WTC11 (cell line): ENCODE measurements around the gene IPO4. TPM values are rescaled to one million over a fixed set of nuclear protein-coding genes. Genes with fewer than 3 reads are reported as not detected.

Source experiments
- ATAC-seq: fragments of 200-7000 bp; cut with Tn5 transposase; 2 replicates; pipeline ENCODE4 v1.10.0; 2021; ENCODE audit warnings: mild to moderate bottlenecking, moderate library complexity
- CTCF ChIA-PET: fragments of 300-600 bp; sonication (Branson Sonifier 250); formaldehyde crosslinking; loops from one replicate; lab custom pipeline; 2021; ENCODE audit warnings: antibody characterized with exemption; lab: Charles Lee
- POLR2A ChIA-PET: fragments of 350-600 bp; sonication (Branson Sonifier 250); formaldehyde crosslinking; loops from one replicate; lab custom pipeline; 2021; ENCODE audit warnings: antibody characterized with exemption; lab: Charles Lee
- DNase-seq: peaks from one replicate; pipeline ENCODE4 v3.0.0; 2021; ENCODE audit warnings: low spot score
- H3K27ac Mint-ChIP-seq: 2 replicates; pipeline ENCODE4 v1.8.0; 2021; ENCODE audit warnings: mixed read lengths
- H3K27me3 Mint-ChIP-seq: 2 replicates; pipeline ENCODE4 v1.8.0; 2021; ENCODE audit warnings: low read depth, mild to moderate bottlenecking, moderate library complexity, mixed read lengths
- H3K36me3 Mint-ChIP-seq: 2 replicates; pipeline ENCODE4 v1.8.0; 2021; ENCODE audit warnings: mixed read lengths
- H3K4me1 Mint-ChIP-seq: 2 replicates; pipeline ENCODE4 v1.8.0; 2022; ENCODE audit warnings: mixed read lengths
- H3K4me3 Mint-ChIP-seq: 2 replicates; pipeline ENCODE4 v1.8.0; 2021; ENCODE audit warnings: mild to moderate bottlenecking, moderate library complexity, mixed read lengths
- H3K9me3 Mint-ChIP-seq: 2 replicates; pipeline ENCODE4 v1.8.0; 2021; ENCODE audit warnings: mixed read lengths
- ATF2 ChIP-seq: sonication (generic); formaldehyde crosslinking; IDR thresholded peaks from 2 replicates; pipeline ENCODE4 v1.8.1; 2022; ENCODE audit warnings: low read depth, missing genetic modification reagents, borderline replicate concordance
- CBFB ChIP-seq: sonication (generic); formaldehyde crosslinking; IDR thresholded peaks from 2 replicates; pipeline ENCODE4 v1.8.1; 2022; ENCODE audit warnings: mild to moderate bottlenecking, low read depth, missing genetic modification reagents
- CTCF ChIP-seq: fragments of 200-600 bp; IDR thresholded peaks from 2 replicates; pipeline ENCODE4 v1.8.0; 2022; ENCODE audit warnings: antibody characterized with exemption
- MLX ChIP-seq: sonication (generic); formaldehyde crosslinking; IDR thresholded peaks from 2 replicates; pipeline ENCODE4 v1.8.1; 2023; ENCODE audit warnings: mild to moderate bottlenecking, missing genetic modification reagents, moderate library complexity
- NFATC4 ChIP-seq: fragments of 250-450 bp; sonication (Bioruptor Pico); IDR thresholded peaks from 2 replicates; pipeline ENCODE4 v1.9.0; 2021; ENCODE audit warnings: mild to moderate bottlenecking
- NR1H2 ChIP-seq: sonication (generic); formaldehyde crosslinking; IDR thresholded peaks from 2 replicates; pipeline ENCODE4 v1.9.0; 2021; ENCODE audit warnings: mild to moderate bottlenecking, moderate library complexity, missing genetic modification reagents
- PREB ChIP-seq: sonication (generic); formaldehyde crosslinking; IDR thresholded peaks from 2 replicates; pipeline ENCODE4 v1.8.1; 2022; ENCODE audit warnings: mild to moderate bottlenecking, missing genetic modification reagents, moderate library complexity, borderline replicate concordance
- TEAD1 ChIP-seq: sonication (generic); formaldehyde crosslinking; IDR thresholded peaks from 2 replicates; pipeline ENCODE4 v1.8.0; 2022; ENCODE audit warnings: mild to moderate bottlenecking, missing genetic modification reagents
- ZNF281 ChIP-seq: sonication (generic); formaldehyde crosslinking; IDR thresholded peaks from 2 replicates; pipeline ENCODE4 v1.8.0; 2023; ENCODE audit warnings: mild to moderate bottlenecking, missing genetic modification reagents
- ZNF512 ChIP-seq: sonication (generic); formaldehyde crosslinking; IDR thresholded peaks from 2 replicates; pipeline ENCODE4 v1.8.1; 2022; ENCODE audit warnings: missing genetic modification reagents, borderline replicate concordance
- total RNA-seq: library from RNA; stranded (reverse); gene quantifications from 3 replicates; pipeline ENCODE4 v1.2.3, GENCODE V29; 2021

IPO4 gene
- total RNA-seq, 1 experiment from 2014 or later: 128 TPM

- H3K4me1 Mint-ChIP-seq: peaks cover 12% of the 10 kb centered on the region
- no peak overlapping the region for H3K4me3 Mint-ChIP-seq
- no peaks in the 10 kb centered on the region; the same call in 1 of the 2 replicates for H3K27me3 Mint-ChIP-seq
- DNase-seq (no peak), ATAC-seq (no peak)
- no peak overlapping the region for H3K27ac Mint-ChIP-seq
- H3K36me3 Mint-ChIP-seq: no peaks in the 10 kb centered on the region
- ChIA-PET CTCF (interaction anchor here (3.1 kb wide), 1 partner anchor 23 kb away, joined by 10 read pairs; no protein-coding TSS in a partner anchor), POLR2A (no interaction called here)
- no peak for TF ChIP-seq PREB (CRISPR knock-in tag)
- no peak for TF ChIP-seq ZNF512 (CRISPR knock-in tag)
- H3K9me3 Mint-ChIP-seq: no peaks in the 10 kb centered on the region
Measured at GRCh38 chr14:24131549-24131966, 57.1 kb downstream of the IPO4 start.

GRCh38 chr14:24130717-24131548 lies 57.7 kb downstream of the IPO4 start:
- Mint-ChIP-seq H3K27me3 (no peaks in the 10 kb centered on the region; the same call in 1 of the 2 replicates), H3K4me3 (no peak overlapping the region), H3K27ac (0 out of 2 replicates have a peak overlapping the region, but pooled peaks have one; percentile 67), H3K4me1 (peaks cover 10% of the 10 kb centered on the region), H3K36me3 (no peaks in the 10 kb centered on the region), H3K9me3 (no peaks in the 10 kb centered on the region)
- ATAC-seq: no peak
- POLR2A ChIA-PET: no interaction called here
- no peak for TF ChIP-seq TEAD1 (CRISPR knock-in tag)
- TF ChIP-seq CBFB (CRISPR knock-in tag): no peak
- no peak for TF ChIP-seq CTCF
- TF ChIP-seq NR1H2 (CRISPR knock-in tag): no peak
- TF ChIP-seq NFATC4 (CRISPR knock-in tag): no peak
- no peak for TF ChIP-seq MLX (CRISPR knock-in tag)
- TF ChIP-seq ATF2 (CRISPR knock-in tag): no peak
- no peak for TF ChIP-seq ZNF281 (CRISPR knock-in tag)
- CTCF ChIA-PET: interaction anchor here (3.1 kb wide), 1 partner anchor 22 kb away, joined by 10 read pairs; no protein-coding TSS in a partner anchor
- DNase-seq: no peak
